Kidney epithelial cell (primary cell): Measurements from ENCODE around the gene ROM1. TPM values are rescaled to one million over a fixed set of nuclear protein-coding genes. Genes with fewer than 3 reads are reported as not detected.

Experiments
- DNase-seq: peaks from one replicate; pipeline ENCODE4 v3.0.0-alpha.2; 2010; ENCODE audit warnings: low read depth
- H3K27me3 ChIP-seq: 2 replicates; pipeline ENCODE4 v1.6.0; 2011; ENCODE audit warnings: low read length; ENCODE audit not compliant: control insufficient read depth, insufficient read depth
- H3K36me3 ChIP-seq: 2 replicates; pipeline ENCODE4 v1.5.1; 2011; ENCODE audit warnings: low read length; ENCODE audit not compliant: control insufficient read depth, insufficient read depth
- H3K4me3 ChIP-seq: 2 replicates; pipeline ENCODE4 v1.5.1; 2011; ENCODE audit warnings: low read depth, mild to moderate bottlenecking, control low read depth, low read length
- CTCF ChIP-seq: IDR thresholded peaks from 2 replicates; pipeline ENCODE4 v1.5.1; 2011; ENCODE audit warnings: mild to moderate bottlenecking, moderate library complexity, low read length, control low read depth, inconsistent platforms; ENCODE audit not compliant: insufficient read depth, poor library complexity, severe bottlenecking
- total RNA-seq: library from RNA; depleted of rRNA; stranded (reverse); fragments of >200 nt; gene quantifications from 2 replicates; pipeline ENCODE4 v1.2.3, GENCODE V29; 2015

ROM1 gene
- total RNA-seq, 1 donor from 2014 or later, result 1.4 TPM

GRCh38 chr11:62572431-62572830 is 40.6 kb upstream of the ROM1 start:
- TF ChIP-seq CTCF, result no peak
- Histone ChIP-seq H3K36me3 (peaks cover 6% of the 10 kb centered on the region), H3K4me3 (peak overlapping the region; percentile 86), H3K27me3 (no peaks in the 10 kb centered on the region)
- no peak for DNase-seq

GRCh38 chr11:62573006-62573591 is 40.0 kb upstream of the ROM1 start:
- H3K27me3 ChIP-seq, result no peaks in the 10 kb centered on the region
- no peak for DNase-seq
- no peak for TF ChIP-seq CTCF
- peak overlapping the region; percentile 86 for H3K4me3 ChIP-seq
- peaks cover 6% of the 10 kb centered on the region for H3K36me3 ChIP-seq

GRCh38 chr11:62573592-62574362 is 39.3 kb upstream of the ROM1 start, which contains the start of gene EEF1G:
Gene EEF1G, minus strand, starts transcription at chr11:62573891. Its CDS starts 49 bp downstream, at chr11:62573842.
- H3K36me3 ChIP-seq, result peaks cover 6% of the 10 kb centered on the region
- peak; percentile 100 for DNase-seq
- TF ChIP-seq CTCF, result no peak
- H3K27me3 ChIP-seq, result no peaks in the 10 kb centered on the region
- peak within 1 kb of the TSS; percentile 86 for H3K4me3 ChIP-seq

- peaks cover 6% of the 10 kb centered on the region for H3K36me3 ChIP-seq
- DNase-seq, result no peak
- peak overlapping the region; percentile 49 for H3K4me3 ChIP-seq
- TF ChIP-seq CTCF, result no peak
- no peaks in the 10 kb centered on the region for H3K27me3 ChIP-seq
Measured at GRCh38 chr11:62574363-62575071, 38.5 kb upstream of the ROM1 start.

GRCh38 chr11:62575156-62575555 is 37.9 kb upstream of the ROM1 start:
- Histone ChIP-seq H3K27me3 (no peaks in the 10 kb centered on the region), H3K36me3 (peaks cover 6% of the 10 kb centered on the region), H3K4me3 (peak overlapping the region; percentile 49)
- DNase-seq, result no peak
- TF ChIP-seq CTCF, result no peak
